22Rv1 (cell line): Measurements from ENCODE around the gene ZSCAN1.
"Not testable (repeated sequence)": the region's sequence is repeated elsewhere in the genome, so short reads cannot be mapped to it uniquely, and the experiment has no call there.

Source experiments
- H3K27ac ChIP-seq: fragments of 450-650 bp; 2 replicates; pipeline ENCODE4 v1.5.1; 2017
- CTCF ChIP-seq: fragments of 450-650 bp; IDR thresholded peaks from 2 replicates; pipeline ENCODE4 v1.5.1; 2017; ENCODE audit warnings: mild to moderate bottlenecking
- ZFX ChIP-seq: fragments of 450-650 bp; IDR thresholded peaks from 2 replicates; pipeline ENCODE4 v1.6.1; 2017; ENCODE audit warnings: antibody characterized with exemption, borderline replicate concordance

ZSCAN1 gene

GRCh38 chr19:58007285-58007684, 26.5 kb upstream of the ZSCAN1 start:
- TF ChIP-seq ZFX (no peak), CTCF (no peak)
- no peak overlapping the region for H3K27ac ChIP-seq

GRCh38 chr19:58008877-58009276, 24.9 kb upstream of the ZSCAN1 start:
- not testable (repeated sequence) for H3K27ac ChIP-seq

DNA sequence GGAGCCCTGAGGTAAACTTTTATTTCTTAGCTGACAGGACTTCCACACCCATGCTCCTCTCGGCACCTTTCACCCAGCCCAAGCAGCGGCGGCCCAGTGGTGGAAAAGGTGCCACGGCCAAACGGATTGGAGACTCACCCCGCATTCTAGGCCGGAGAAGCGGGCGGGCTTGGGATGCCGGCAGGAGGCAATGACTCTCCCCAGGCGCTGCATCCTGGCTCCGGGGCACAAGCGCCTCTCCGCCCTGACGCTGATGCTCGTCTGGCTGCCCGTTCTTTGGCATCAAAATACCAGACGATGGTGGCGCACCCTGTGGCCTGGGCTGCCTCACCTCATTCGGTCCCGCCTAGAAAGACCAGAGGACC, 24.5 kb upstream of the ZSCAN1 start:
- TF ChIP-seq CTCF (no peak), ZFX (no peak)
- no peak overlapping the region for H3K27ac ChIP-seq

GRCh38 chr19:58009666-58010301, 24.0 kb upstream of the ZSCAN1 start:
- no peak overlapping the region for H3K27ac ChIP-seq
- TF ChIP-seq CTCF (no peak), ZFX (no peak)

GRCh38 chr19:58010507-58010906, 23.3 kb upstream of the ZSCAN1 start:
- TF ChIP-seq CTCF (no peak), ZFX (no peak)
- H3K27ac ChIP-seq = no peak overlapping the region

GRCh38 chr19:58014141-58014540, 19.7 kb upstream of the ZSCAN1 start:
- TF ChIP-seq ZFX (no peak), CTCF (no peak)
- no peak overlapping the region for H3K27ac ChIP-seq

- H3K27ac ChIP-seq = no peak overlapping the region
- TF ChIP-seq ZFX (no peak), CTCF (no peak)
These were observed 13.7 kb upstream of the ZSCAN1 start for GRCh38 chr19:58020129-58020528.
